Neuronal stem cell (in vitro differentiated cells): ENCODE data around the gene CPNE1.

Experiments
- DNase-seq: peaks from one replicate; pipeline ENCODE4 v3.0.0-alpha.2; 2013; ENCODE audit warnings: low spot score
- H2AFZ ChIP-seq: one replicate; pipeline ENCODE4 v1.6.1; 2013; ENCODE audit warnings: mild to moderate bottlenecking, low read length, inconsistent platforms
- H2AK5ac ChIP-seq: 2 replicates; pipeline ENCODE4 v1.6.1; 2013; ENCODE audit warnings: low read depth, mild to moderate bottlenecking, inconsistent platforms, low read length, moderate library complexity, mixed read lengths
- H2BK120ac ChIP-seq: 2 replicates; pipeline ENCODE4 v1.6.1; 2013; ENCODE audit warnings: low read depth, mild to moderate bottlenecking, inconsistent platforms, low read length, moderate library complexity, mixed read lengths
- H2BK12ac ChIP-seq: one replicate; pipeline ENCODE4 v1.6.1; 2013; ENCODE audit warnings: low read length, inconsistent platforms
- H2BK15ac ChIP-seq: 2 replicates; pipeline ENCODE4 v1.6.1; 2013; ENCODE audit warnings: mild to moderate bottlenecking, low read length, inconsistent platforms, mixed read lengths
- H2BK5ac ChIP-seq: one replicate; pipeline ENCODE4 v1.6.1; 2013; ENCODE audit warnings: inconsistent platforms, mild to moderate bottlenecking, low read length, moderate library complexity
- H3K14ac ChIP-seq: one replicate; pipeline ENCODE4 v1.6.1; 2013; ENCODE audit warnings: low read length, inconsistent platforms
- H3K18ac ChIP-seq: 2 replicates; pipeline ENCODE4 v1.6.1; 2013; ENCODE audit warnings: low read length, inconsistent platforms
- H3K23ac ChIP-seq: 2 replicates; pipeline ENCODE4 v1.6.1; 2013; ENCODE audit warnings: low read depth, mild to moderate bottlenecking, mixed read lengths, low read length, inconsistent platforms; ENCODE audit not compliant: poor library complexity
- H3K27ac ChIP-seq: replicated peaks from 3 replicates; pipeline ENCODE4 v1.5.1; 2013; ENCODE audit warnings: low read length, inconsistent platforms
- H3K27me3 ChIP-seq, 3 experiments: 2 replicates each; pipeline ENCODE4 v1.6.1; 2013; ENCODE audit warnings: low read length in 3 of 3, mild to moderate bottlenecking in 2 of 3, inconsistent platforms in 1 of 3, low read depth in 1 of 3, mixed read lengths in 1 of 3, moderate library complexity in 1 of 3; ENCODE audit not compliant: control insufficient read depth in 3 of 3, insufficient read depth in 3 of 3
- H3K36me3 ChIP-seq, 2 donors: replicated peaks in 1 of 2; 2 replicates each; pipeline ENCODE4 v1.6.1; 2013; ENCODE audit warnings: low read length in 2 of 2; ENCODE audit not compliant: control insufficient read depth in 2 of 2, insufficient read depth in 2 of 2
- H3K4ac ChIP-seq: 2 replicates; pipeline ENCODE4 v1.6.1; 2013; ENCODE audit warnings: inconsistent platforms, mild to moderate bottlenecking, low read length, moderate library complexity
- H3K4me1 ChIP-seq, 2 donors: 1 replicate in 1 of 2; 2 replicates in 1 of 2; pipeline ENCODE4 v1.6.1; 2013; ENCODE audit warnings: low read length in 2 of 2, low read depth in 1 of 2; ENCODE audit not compliant: control insufficient read depth in 2 of 2, insufficient read depth in 1 of 2
- H3K4me2 ChIP-seq: one replicate; pipeline ENCODE4 v1.6.1; 2013; ENCODE audit warnings: mild to moderate bottlenecking, low read length, inconsistent platforms; ENCODE audit not compliant: insufficient read depth, poor library complexity, severe bottlenecking
- H3K4me3 ChIP-seq, 2 donors: 2 replicates each; pipeline ENCODE4 v1.5.1; 2013; ENCODE audit warnings: low read length in 2 of 2, mild to moderate bottlenecking in 2 of 2, inconsistent platforms in 1 of 2, moderate library complexity in 1 of 2
- H3K79me1 ChIP-seq: one replicate; pipeline ENCODE4 v1.6.1; 2013; ENCODE audit warnings: low read depth, mild to moderate bottlenecking, inconsistent platforms, low read length, moderate library complexity
- H3K9ac ChIP-seq: one replicate; pipeline ENCODE4 v1.6.1; 2013; ENCODE audit warnings: mild to moderate bottlenecking, low read depth, low read length, inconsistent platforms; ENCODE audit not compliant: poor library complexity
- H3K9me3 ChIP-seq, 2 donors: replicated peaks in 1 of 2; 2 replicates each; pipeline versions ENCODE3 to v1.6.1; 2013; ENCODE audit warnings: low read length in 2 of 2, mild to moderate bottlenecking in 2 of 2, inconsistent platforms in 1 of 2, low read depth in 1 of 2, mixed read lengths in 1 of 2, moderate library complexity in 1 of 2; ENCODE audit not compliant: control insufficient read depth in 2 of 2, insufficient read depth in 1 of 2
- H4K8ac ChIP-seq: one replicate; pipeline ENCODE4 v1.6.1; 2013; ENCODE audit warnings: low read depth, mild to moderate bottlenecking, inconsistent platforms, low read length, moderate library complexity
- H4K91ac ChIP-seq: one replicate; pipeline ENCODE4 v1.6.1; 2013; ENCODE audit warnings: low read length, low read depth, mild to moderate bottlenecking, inconsistent platforms; ENCODE audit not compliant: poor library complexity
- WGBS, 2 donors: extraction: QIAGEN DNeasy Blood & Tissue Kit; methylation state at CpG; one replicate each; pipeline ENCODE4 v1.1.7; 2013; ENCODE audit warnings: missing lambda C conversion rate in 2 of 2, mixed read lengths in 1 of 2; ENCODE audit not compliant: insufficient read length in 2 of 2, insufficient replicate concordance in 1 of 2; ENCODE audit errors: extremely low coverage in 2 of 2; 5-methylcytosine and 5-hydroxymethylcytosine counted together

CPNE1 gene

GRCh38 chr20:35661053-35661452, 3.6 kb downstream of the CPNE1 start:
- H3K4me1 ChIP-seq = peaks cover 3 to 7% of the 10 kb centered on the region in 2 donors
- no peak overlapping the region for H2AK5ac ChIP-seq
- no peaks in the 10 kb centered on the region for H3K79me1 ChIP-seq
- no CpG with 5 or more reads among the region's 2 CpGs for WGBS, 2 donors
- H3K4me2 ChIP-seq = no peak overlapping the region
- peaks cover 0 to 16% of the 10 kb centered on the region in 2 donors for H3K9me3 ChIP-seq
- no peak overlapping the region for H3K23ac ChIP-seq
- no peak overlapping the region for H3K14ac ChIP-seq
- peaks cover 0 to 34% of the 10 kb centered on the region in 2 donors for H3K36me3 ChIP-seq
- no peak for DNase-seq
- H3K27me3 ChIP-seq = no peaks in the 10 kb centered on the region
- no peak overlapping the region for H2BK12ac ChIP-seq
- H2BK15ac ChIP-seq = no peak overlapping the region
- H3K9ac ChIP-seq = no peak overlapping the region
- no peak overlapping the region for H3K18ac ChIP-seq
- H4K8ac ChIP-seq = no peak overlapping the region
- no peak overlapping the region for H4K91ac ChIP-seq
- no peak overlapping the region for H3K4ac ChIP-seq
- no peak overlapping the region for H2BK120ac ChIP-seq
- H2BK5ac ChIP-seq = no peak overlapping the region
- H2AFZ ChIP-seq = no peak overlapping the region
- H3K27ac ChIP-seq = no peak overlapping the region
- H3K4me3 ChIP-seq = no peak overlapping the region

- peaks cover 0 to 41% of the 10 kb centered on the region in 2 donors for H3K36me3 ChIP-seq
- no peak overlapping the region for H4K91ac ChIP-seq
- H2BK12ac ChIP-seq = no peak overlapping the region
- no peak for DNase-seq
- H3K18ac ChIP-seq = no peak overlapping the region
- no peak overlapping the region for H2BK120ac ChIP-seq
- no peak overlapping the region for H3K4me3 ChIP-seq
- H3K9ac ChIP-seq = no peak overlapping the region
- no peak overlapping the region for H4K8ac ChIP-seq
- H2AK5ac ChIP-seq = no peak overlapping the region
- no peak overlapping the region for H3K4me2 ChIP-seq
- no peak overlapping the region for H2BK15ac ChIP-seq
- peaks cover 0 to 17% of the 10 kb centered on the region in 2 donors for H3K9me3 ChIP-seq
- H3K23ac ChIP-seq = no peak overlapping the region
- H3K4ac ChIP-seq = no peak overlapping the region
- H2AFZ ChIP-seq = no peak overlapping the region
- no peak overlapping the region for H3K27ac ChIP-seq
- peaks cover 3 to 7% of the 10 kb centered on the region in 2 donors for H3K4me1 ChIP-seq
- no CpG with 5 or more reads among the region's 10 CpGs for WGBS, 2 donors
- no peak overlapping the region for H2BK5ac ChIP-seq
- no peak overlapping the region for H3K14ac ChIP-seq
- no peaks in the 10 kb centered on the region for H3K27me3 ChIP-seq
- no peaks in the 10 kb centered on the region for H3K79me1 ChIP-seq
Observed at GRCh38 chr20:35660122-35660937, 4.4 kb downstream of the CPNE1 start.

- no peak overlapping the region for H3K4ac ChIP-seq
- no peak overlapping the region for H3K9ac ChIP-seq
- no peak overlapping the region for H4K8ac ChIP-seq
- peaks cover 21 to 68% of the 10 kb centered on the region in 2 donors for H3K36me3 ChIP-seq
- no peak overlapping the region for H2BK15ac ChIP-seq
- H3K14ac ChIP-seq = no peak overlapping the region
- no peak overlapping the region for H2BK12ac ChIP-seq
- no peak overlapping the region for H2BK5ac ChIP-seq
- H3K27me3 ChIP-seq = no peaks in the 10 kb centered on the region
- H2BK120ac ChIP-seq = no peak overlapping the region
- H3K9me3 ChIP-seq = peaks cover 0 to 24% of the 10 kb centered on the region in 2 donors
- H2AK5ac ChIP-seq = no peak overlapping the region
- no peak overlapping the region for H3K27ac ChIP-seq
- no peak overlapping the region for H3K23ac ChIP-seq
- no peak overlapping the region for H3K18ac ChIP-seq
- H3K4me2 ChIP-seq = no peak overlapping the region
- DNase-seq = no peak
- H2AFZ ChIP-seq = no peak overlapping the region
- no CpG with 5 or more reads among the region's 1 CpG for WGBS, 2 donors
- peaks cover 0 to 2% of the 10 kb centered on the region in 2 donors for H3K4me1 ChIP-seq
- no peak overlapping the region for H3K4me3 ChIP-seq
- H3K79me1 ChIP-seq = peaks cover 12% of the 10 kb centered on the region
- no peak overlapping the region for H4K91ac ChIP-seq
Observed at GRCh38 chr20:35657271-35657670, 7.4 kb downstream of the CPNE1 start.

GRCh38 chr20:35654415-35654814, 10.3 kb downstream of the CPNE1 start:
- no peaks in the 10 kb centered on the region for H3K4me1 ChIP-seq
- no peak overlapping the region for H2AK5ac ChIP-seq
- H2BK12ac ChIP-seq = no peak overlapping the region
- no peak overlapping the region for H2BK120ac ChIP-seq
- H3K4me2 ChIP-seq = no peak overlapping the region
- no peak overlapping the region for H3K18ac ChIP-seq
- H2AFZ ChIP-seq = no peak overlapping the region
- H3K23ac ChIP-seq = no peak overlapping the region
- WGBS, 2 donors = no CpG with 5 or more reads among the region's 9 CpGs
- no peak overlapping the region for H3K9ac ChIP-seq
- H3K9me3 ChIP-seq = peaks cover 0 to 17% of the 10 kb centered on the region in 2 donors
- no peak overlapping the region for H3K4ac ChIP-seq
- H3K27me3 ChIP-seq = no peaks in the 10 kb centered on the region
- H4K8ac ChIP-seq = no peak overlapping the region
- H3K4me3 ChIP-seq = no peak overlapping the region
- H3K14ac ChIP-seq = no peak overlapping the region
- no peak overlapping the region for H2BK5ac ChIP-seq
- no peak for DNase-seq
- H2BK15ac ChIP-seq = no peak overlapping the region
- H4K91ac ChIP-seq = no peak overlapping the region
- no peak overlapping the region for H3K27ac ChIP-seq
- H3K36me3 ChIP-seq = peaks cover 21 to 96% of the 10 kb centered on the region in 2 donors
- peaks cover 12% of the 10 kb centered on the region for H3K79me1 ChIP-seq
